ENCODE data around the gene ZEB2. TPM values are rescaled to one million over a fixed set of nuclear protein-coding genes. Genes with fewer than 3 reads are reported as not detected.

Gene ZEB2
- total RNA-seq (100 to 1,000 TPM in 6 of 7 donors, 10 to 100 TPM in 1; 55.3 to 250 (median 186) TPM), polyA plus RNA-seq (10 to 100 TPM; 57.0 to 84.8 TPM)
- long read RNA-seq, donor 1, full-length matches to known transcripts = 15 of 75 reads
- long read RNA-seq, donor 1, partial matches to known transcripts = 22 of 75 reads
- long read RNA-seq, donor 1, other reads (novel, unspliced or antisense) = 38 of 75 reads
- long read RNA-seq, donor 2, full-length matches to known transcripts = 5 of 24 reads
- long read RNA-seq, donor 2, partial matches to known transcripts = 19 of 24 reads
- long read RNA-seq, donor 2, other reads (novel, unspliced or antisense) = 0 of 24 reads
- long read RNA-seq, donor 3, full-length matches to known transcripts = 35 of 63 reads
- long read RNA-seq, donor 3, partial matches to known transcripts = 8 of 63 reads
- long read RNA-seq, donor 3, other reads (novel, unspliced or antisense) = 20 of 63 reads

DNA sequence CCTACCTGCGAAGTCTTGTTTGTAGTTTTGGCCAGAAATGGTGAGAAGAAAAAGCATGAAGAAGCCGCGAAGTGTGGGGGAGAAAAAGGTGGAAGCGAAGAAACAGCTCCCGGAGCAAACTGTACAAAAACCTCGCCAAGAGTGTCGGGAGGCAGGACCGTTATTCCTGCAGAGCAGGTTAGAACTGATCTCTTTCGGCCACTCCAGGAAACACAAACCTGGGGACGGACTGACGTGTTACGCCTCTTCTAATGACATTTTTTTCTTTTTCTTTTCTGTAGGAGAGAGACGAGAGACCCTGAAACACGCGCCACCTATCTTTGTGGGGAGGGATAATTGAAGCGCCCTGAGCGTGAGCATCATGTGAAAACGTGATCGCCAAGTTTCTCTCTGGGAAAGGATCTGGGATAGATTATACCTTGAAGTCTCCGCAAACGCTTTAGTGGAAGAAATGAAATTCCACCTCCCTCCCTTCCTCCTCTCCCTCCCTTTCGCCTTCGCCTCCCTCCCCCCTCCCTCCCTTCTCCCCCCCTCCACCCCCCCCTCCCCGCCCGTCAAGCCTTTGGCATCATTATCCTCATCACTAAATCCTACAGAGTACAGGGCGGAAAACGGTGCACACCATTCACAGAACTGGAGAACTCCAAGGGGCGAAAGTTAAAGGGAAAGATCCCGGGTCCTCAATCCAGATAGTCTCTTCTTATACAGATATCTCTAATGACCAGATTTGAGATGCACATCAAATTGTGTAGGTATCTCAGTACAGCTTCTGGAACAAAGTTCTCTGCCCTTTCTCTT, at the start of gene ZEB2:
TSS of gene ZEB2 (minus strand) at position 186 of the 798 bp plus-strand sequence. CDS start 2,769 bp downstream, outside the sequence.
- DNase-seq = peak; percentile 73 to 87 (median 79)
- H3K27ac ChIP-seq = peak within 1 kb of the TSS; percentile 95 to 99
- intact Hi-C loops (cut with DNase I) = loop anchor here (5.0 to 10.0 kb wide), 8 partner anchors 75 to 1235 kb away; a partner anchor contains a TSS
- WGBS, 3 donors = 0 to 1% (median 1%) methylated on average over 29 of the region's 29 CpGs
- peak within 1 kb of the TSS; percentile 75 for H3K4me3 ChIP-seq
- no peaks in the 10 kb centered on the region for H3K36me3 ChIP-seq
- no peaks in the 10 kb centered on the region for H3K9me3 ChIP-seq
- TF ChIP-seq EP300 (IDR thresholded peaks at IDR 0.05) (no peak), POLR2A (IDR thresholded peaks at IDR 0.05) (peak; percentile 67)
- TF ChIP-seq, protein P1, sequence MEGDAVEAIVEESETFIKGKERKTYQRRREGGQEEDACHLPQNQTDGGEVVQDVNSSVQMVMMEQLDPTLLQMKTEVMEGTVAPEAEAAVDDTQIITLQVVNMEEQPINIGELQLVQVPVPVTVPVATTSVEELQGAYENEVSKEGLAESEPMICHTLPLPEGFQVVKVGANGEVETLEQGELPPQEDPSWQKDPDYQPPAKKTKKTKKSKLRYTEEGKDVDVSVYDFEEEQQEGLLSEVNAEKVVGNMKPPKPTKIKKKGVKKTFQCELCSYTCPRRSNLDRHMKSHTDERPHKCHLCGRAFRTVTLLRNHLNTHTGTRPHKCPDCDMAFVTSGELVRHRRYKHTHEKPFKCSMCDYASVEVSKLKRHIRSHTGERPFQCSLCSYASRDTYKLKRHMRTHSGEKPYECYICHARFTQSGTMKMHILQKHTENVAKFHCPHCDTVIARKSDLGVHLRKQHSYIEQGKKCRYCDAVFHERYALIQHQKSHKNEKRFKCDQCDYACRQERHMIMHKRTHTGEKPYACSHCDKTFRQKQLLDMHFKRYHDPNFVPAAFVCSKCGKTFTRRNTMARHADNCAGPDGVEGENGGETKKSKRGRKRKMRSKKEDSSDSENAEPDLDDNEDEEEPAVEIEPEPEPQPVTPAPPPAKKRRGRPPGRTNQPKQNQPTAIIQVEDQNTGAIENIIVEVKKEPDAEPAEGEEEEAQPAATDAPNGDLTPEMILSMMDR (IDR thresholded peaks at IDR 0.05) = peak; percentile 69 to 80 (median 73)
- H3K4me1 ChIP-seq (ENCODE audit: insufficient read depth) = peaks cover 3% of the 10 kb centered on the region
- H3K27me3 ChIP-seq = no peaks in the 10 kb centered on the region

DNA sequence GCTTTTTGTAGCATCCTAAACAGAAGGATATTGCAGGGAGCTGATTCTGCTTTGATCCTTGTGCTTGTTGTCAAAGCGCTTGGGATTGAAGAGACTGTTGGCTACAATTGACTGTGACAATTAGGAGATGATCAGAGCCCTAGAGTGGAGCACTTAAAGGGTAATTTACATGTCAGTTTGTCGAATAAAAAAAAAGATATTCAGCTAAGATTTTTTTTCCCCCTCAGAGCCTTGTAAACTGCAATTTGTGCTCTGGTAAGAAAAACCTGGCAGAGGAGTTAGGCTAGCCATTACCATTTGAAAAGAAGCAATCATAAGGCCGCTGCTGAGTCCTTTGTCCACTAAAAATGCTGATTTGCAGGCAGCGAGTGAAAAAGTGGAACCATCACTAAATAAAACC, 47.8 kb upstream of the ZEB2 start:
- Histone ChIP-seq H3K36me3 (no peaks in the 10 kb centered on the region), H3K4me1 (ENCODE audit: insufficient read depth) (no peaks in the 10 kb centered on the region), H3K4me3 (no peak overlapping the region), H3K9me3 (no peaks in the 10 kb centered on the region), H3K27ac (no peak overlapping the region), H3K27me3 (no peaks in the 10 kb centered on the region)
- 77 to 78% (median 78%) methylated on average over 4 of the region's 4 CpGs for WGBS, 3 donors
- TF ChIP-seq, protein P1 (IDR thresholded peaks at IDR 0.05) = no peak
- TF ChIP-seq EP300 (IDR thresholded peaks at IDR 0.05) = no peak
- TF ChIP-seq POLR2A (IDR thresholded peaks at IDR 0.05) = no peak
- intact Hi-C loops (cut with DNase I) = no loop called here
- no peak for DNase-seq

DNA sequence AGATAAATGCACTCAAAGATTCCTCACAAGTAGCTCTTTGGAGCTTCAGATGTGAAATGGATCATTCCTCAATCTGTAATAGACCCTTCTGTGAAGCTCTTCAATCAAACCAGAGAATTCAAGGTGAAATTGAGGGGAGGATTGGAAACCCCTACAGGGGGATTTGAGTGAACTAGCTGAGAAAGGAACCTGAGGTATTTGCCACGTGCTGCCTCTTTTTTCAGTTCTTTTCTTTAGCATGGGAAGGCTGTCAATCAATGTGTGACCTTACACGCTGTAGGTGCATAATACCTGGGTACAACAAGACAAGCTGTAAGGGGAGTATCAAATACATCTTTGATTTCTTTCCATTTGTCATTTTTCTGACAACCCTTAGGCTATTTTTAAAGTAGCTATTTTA, 46.5 kb upstream of the ZEB2 start:
- Histone ChIP-seq H3K36me3 (no peaks in the 10 kb centered on the region), H3K9me3 (no peaks in the 10 kb centered on the region), H3K27me3 (no peaks in the 10 kb centered on the region), H3K4me3 (no peak overlapping the region), H3K27ac (no peak overlapping the region), H3K4me1 (ENCODE audit: insufficient read depth) (no peaks in the 10 kb centered on the region)
- 90 to 95% (median 90%) methylated on average over 2 of the region's 2 CpGs for WGBS, 3 donors
- TF ChIP-seq, protein P1 (IDR thresholded peaks at IDR 0.05) = no peak
- TF ChIP-seq POLR2A (IDR thresholded peaks at IDR 0.05) (no peak), EP300 (IDR thresholded peaks at IDR 0.05) (no peak)
- no peak for DNase-seq
- intact Hi-C loops (cut with DNase I) = no loop called here

DNA sequence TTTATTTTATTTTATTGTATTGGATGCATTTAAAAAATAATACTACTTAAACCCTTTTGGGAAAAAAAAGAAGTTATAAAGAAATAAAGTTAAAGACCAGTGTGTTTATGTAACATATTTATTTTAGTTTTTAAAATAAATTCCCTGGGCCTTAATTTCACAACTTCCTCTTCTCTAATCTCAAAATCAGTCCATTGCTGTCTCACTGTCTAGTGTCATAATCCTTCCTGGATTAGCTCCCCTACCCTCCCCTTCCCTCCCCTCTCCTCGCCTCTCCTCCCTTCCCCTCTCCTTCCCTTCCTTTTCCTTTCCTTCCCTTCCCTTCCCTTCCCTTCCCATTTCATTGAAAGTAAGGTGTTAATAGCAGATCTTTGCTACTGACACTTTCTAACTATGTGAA, 40.3 kb upstream of the ZEB2 start:
- no peak for DNase-seq
- Histone ChIP-seq H3K4me3 (no peak overlapping the region), H3K36me3 (no peaks in the 10 kb centered on the region), H3K4me1 (ENCODE audit: insufficient read depth) (no peaks in the 10 kb centered on the region), H3K9me3 (no peaks in the 10 kb centered on the region), H3K27ac (no peak overlapping the region), H3K27me3 (no peaks in the 10 kb centered on the region)
- intact Hi-C loops (cut with DNase I) = no loop called here
- no peak for TF ChIP-seq EP300 (IDR thresholded peaks at IDR 0.05)
- TF ChIP-seq POLR2A (IDR thresholded peaks at IDR 0.05) = no peak
- TF ChIP-seq, protein P1 (IDR thresholded peaks at IDR 0.05) = no peak
- 74 to 92% (median 92%) methylated on average over 1 of the region's 1 CpG for whole genome bisulfite sequencing, 3 donors

All from ovary (tissue), 10 donors.